Neural crest cell (in vitro differentiated cells): ENCODE results near the gene ARHGAP15. TPM values are rescaled to one million over a fixed set of nuclear protein-coding genes. Genes with fewer than 3 reads are reported as not detected.

Experiments
- DNase-seq: peaks from one replicate; pipeline ENCODE4 v3.0.0; 2021; ENCODE audit warnings: low read depth, mixed read lengths, low spot score
- H3K27ac Mint-ChIP-seq: one replicate; pipeline ENCODE4 v1.8.0; 2021; ENCODE audit warnings: mild to moderate bottlenecking, mixed read lengths; ENCODE audit not compliant: unreplicated experiment
- H3K27me3 Mint-ChIP-seq: 2 replicates; pipeline ENCODE4 v1.8.0; 2021; ENCODE audit warnings: low read depth, mild to moderate bottlenecking, mixed read lengths
- H3K36me3 Mint-ChIP-seq: 2 replicates; pipeline ENCODE4 v1.8.0; 2021; ENCODE audit warnings: low read depth, mild to moderate bottlenecking, mixed read lengths
- H3K4me1 Mint-ChIP-seq: 2 replicates; pipeline ENCODE4 v1.8.0; 2021; ENCODE audit warnings: mixed read lengths
- H3K4me3 Mint-ChIP-seq: one replicate; pipeline ENCODE4 v1.8.0; 2021; ENCODE audit warnings: mild to moderate bottlenecking, mixed read lengths
- H3K9me3 Mint-ChIP-seq: 2 replicates; pipeline ENCODE4 v1.8.0; 2021; ENCODE audit warnings: mixed read lengths
- total RNA-seq: library from RNA; stranded (reverse); gene quantifications from 2 replicates; pipeline ENCODE4 v1.2.1, GENCODE V29; 2021
- TF ChIP-seq, protein P1 (sequence below): fragments of 200-600 bp; sonication (generic); conservative IDR thresholded peaks from 2 replicates; pipeline ENCODE4 v1.5.0; 2021; ENCODE audit warnings: antibody characterized with exemption, mild to moderate bottlenecking

ARHGAP15 gene
- total RNA-seq, 1 donor from 2014 or later = 2.8 TPM

DNA sequence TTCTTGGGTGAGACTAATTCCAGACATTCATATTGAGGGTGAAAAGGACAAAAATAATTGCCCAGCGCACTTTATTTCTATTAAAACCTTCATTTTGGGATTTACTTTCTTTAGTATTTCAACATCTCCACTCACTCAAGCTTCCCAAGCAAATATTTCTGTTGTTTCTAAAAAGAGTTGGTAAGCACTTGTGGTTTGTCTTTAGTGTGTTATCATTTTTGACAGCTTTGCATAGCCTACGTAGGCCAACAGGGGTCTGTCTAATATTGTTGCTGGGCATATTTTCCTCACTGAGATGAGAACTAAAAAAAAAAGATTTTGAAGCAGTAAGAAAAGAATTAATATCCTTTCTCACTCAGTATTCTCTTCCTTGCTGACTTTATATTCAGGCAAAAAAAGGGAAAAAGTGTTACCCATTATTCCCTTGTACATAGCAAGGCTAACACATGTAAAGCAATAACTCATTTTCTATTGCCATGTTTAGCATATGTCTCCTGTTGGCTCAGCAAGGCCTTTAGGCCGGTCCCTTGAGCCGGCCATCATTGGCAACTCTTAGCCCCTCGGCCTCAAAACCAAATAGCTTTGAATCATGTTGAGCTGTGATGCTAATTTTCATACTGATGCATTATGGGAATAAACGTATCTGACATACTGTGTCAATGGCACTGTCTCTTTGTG lies 494.2 kb downstream of the ARHGAP15 start:
- no peak overlapping the region for H3K27ac Mint-ChIP-seq
- peaks cover 15% of the 10 kb centered on the region for H3K9me3 Mint-ChIP-seq
- H3K4me3 Mint-ChIP-seq = no peak overlapping the region
- H3K4me1 Mint-ChIP-seq = peaks cover 29% of the 10 kb centered on the region
- no peak for DNase-seq
- peaks cover 8% of the 10 kb centered on the region for H3K36me3 Mint-ChIP-seq
- TF ChIP-seq, protein P1, sequence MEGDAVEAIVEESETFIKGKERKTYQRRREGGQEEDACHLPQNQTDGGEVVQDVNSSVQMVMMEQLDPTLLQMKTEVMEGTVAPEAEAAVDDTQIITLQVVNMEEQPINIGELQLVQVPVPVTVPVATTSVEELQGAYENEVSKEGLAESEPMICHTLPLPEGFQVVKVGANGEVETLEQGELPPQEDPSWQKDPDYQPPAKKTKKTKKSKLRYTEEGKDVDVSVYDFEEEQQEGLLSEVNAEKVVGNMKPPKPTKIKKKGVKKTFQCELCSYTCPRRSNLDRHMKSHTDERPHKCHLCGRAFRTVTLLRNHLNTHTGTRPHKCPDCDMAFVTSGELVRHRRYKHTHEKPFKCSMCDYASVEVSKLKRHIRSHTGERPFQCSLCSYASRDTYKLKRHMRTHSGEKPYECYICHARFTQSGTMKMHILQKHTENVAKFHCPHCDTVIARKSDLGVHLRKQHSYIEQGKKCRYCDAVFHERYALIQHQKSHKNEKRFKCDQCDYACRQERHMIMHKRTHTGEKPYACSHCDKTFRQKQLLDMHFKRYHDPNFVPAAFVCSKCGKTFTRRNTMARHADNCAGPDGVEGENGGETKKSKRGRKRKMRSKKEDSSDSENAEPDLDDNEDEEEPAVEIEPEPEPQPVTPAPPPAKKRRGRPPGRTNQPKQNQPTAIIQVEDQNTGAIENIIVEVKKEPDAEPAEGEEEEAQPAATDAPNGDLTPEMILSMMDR = peak; percentile 23
- H3K27me3 Mint-ChIP-seq = no peaks in the 10 kb centered on the region

DNA sequence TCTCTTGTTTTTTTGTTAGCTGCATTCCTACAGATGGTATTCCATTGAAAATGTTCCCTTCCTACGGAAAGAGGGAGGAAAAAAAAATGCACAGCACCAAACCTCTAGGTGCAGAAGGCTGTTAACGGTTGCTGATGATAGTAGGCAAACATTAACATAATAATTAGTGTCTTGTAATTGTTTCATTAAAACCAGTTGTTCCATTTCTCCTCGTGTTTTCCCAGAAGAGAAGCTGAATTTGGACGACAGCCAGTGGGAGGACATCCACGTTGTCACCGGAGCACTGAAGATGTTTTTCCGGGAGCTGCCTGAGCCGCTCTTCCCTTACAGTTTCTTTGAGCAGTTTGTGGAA lies 494.7 kb downstream of the ARHGAP15 start:
- Mint-ChIP-seq H3K27ac (no peak overlapping the region), H3K9me3 (peaks cover 17% of the 10 kb centered on the region), H3K4me1 (peaks cover 29% of the 10 kb centered on the region)

DNA sequence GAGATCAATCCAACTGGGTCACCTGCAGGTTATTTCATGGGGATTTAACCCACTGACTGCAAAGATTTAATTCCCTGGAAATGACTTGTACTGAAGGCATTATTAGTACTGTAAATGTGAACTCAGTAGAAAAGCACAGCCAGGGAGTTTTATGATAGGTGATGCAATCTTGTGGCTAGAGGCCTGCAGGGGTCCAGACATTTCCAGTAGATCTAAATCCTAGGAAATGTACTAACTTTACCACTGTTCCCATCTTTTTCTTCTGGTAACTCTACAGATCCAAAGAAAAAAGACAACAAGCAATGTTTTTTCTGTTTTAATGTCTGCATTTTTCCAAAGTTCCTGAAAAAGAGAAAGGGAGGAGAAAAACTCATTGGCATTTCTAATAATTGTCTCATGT lies 500.1 kb downstream of the ARHGAP15 start:
- Mint-ChIP-seq H3K27me3 (no peaks in the 10 kb centered on the region), H3K4me1 (peaks cover 1% of the 10 kb centered on the region), H3K36me3 (peaks cover 10% of the 10 kb centered on the region), H3K4me3 (no peak overlapping the region), H3K9me3 (peaks cover 17% of the 10 kb centered on the region), H3K27ac (no peak overlapping the region)
- TF ChIP-seq, protein P1 = no peak
- no peak for DNase-seq

More for the DNA sequence above, 494.7 kb downstream of the ARHGAP15 start:
- Mint-ChIP-seq H3K27me3 (no peaks in the 10 kb centered on the region), H3K4me3 (no peak overlapping the region), H3K36me3 (peaks cover 10% of the 10 kb centered on the region)
- TF ChIP-seq, protein P1 = no peak
- DNase-seq = no peak

DNA sequence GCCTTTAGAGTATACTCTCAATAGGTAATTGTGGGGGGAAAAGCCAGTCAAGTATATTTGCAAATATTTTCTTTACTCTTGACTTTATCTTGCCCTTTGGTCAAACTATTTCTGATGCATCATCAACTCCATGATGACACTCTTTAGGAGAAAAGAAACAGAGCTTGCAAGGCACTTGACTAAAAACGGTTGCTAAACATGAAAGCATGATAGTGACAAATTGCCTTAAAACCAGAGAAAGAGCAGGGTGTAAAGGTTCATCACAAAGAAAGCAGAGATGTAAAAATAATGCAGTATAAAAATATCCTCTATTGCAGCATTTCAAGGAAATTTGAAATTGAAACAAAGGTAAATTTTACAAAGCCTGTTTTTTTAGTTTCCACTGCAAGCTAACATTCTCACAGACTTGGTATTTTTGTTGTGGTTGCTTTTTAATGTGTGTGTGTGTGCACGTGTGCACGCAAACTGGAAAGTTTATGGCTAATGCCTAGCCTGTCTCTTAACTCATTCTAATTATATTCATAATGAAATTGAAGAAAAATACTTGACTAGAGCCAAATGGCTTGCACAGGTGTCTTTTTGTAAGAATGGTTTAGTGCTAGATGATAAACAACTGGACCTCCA lies 503.6 kb downstream of the ARHGAP15 start:
- Mint-ChIP-seq H3K4me1 (no peaks in the 10 kb centered on the region), H3K27ac (no peak overlapping the region), H3K36me3 (peaks cover 10% of the 10 kb centered on the region), H3K9me3 (peaks cover 11% of the 10 kb centered on the region), H3K27me3 (no peaks in the 10 kb centered on the region), H3K4me3 (no peak overlapping the region)
- DNase-seq = no peak
- TF ChIP-seq, protein P1 = no peak

DNA sequence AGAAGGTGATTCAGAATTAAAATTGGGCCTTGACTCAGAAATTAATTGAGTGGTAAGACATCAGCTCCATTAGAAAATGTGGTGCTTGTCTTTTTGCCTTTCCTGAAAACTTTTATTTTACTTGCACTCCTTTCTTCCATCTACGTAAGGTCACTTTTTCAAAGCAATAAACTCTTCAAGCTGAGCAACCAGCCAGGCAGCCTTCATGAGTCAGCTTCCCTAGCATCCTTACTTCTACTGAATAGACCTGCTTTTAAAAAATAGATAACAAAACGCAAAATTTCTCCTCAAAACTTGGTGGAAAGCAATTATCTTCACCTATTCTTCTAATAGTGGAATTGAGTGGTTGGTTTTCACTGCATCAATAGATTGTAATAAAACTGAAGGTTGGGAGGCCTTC lies 504.2 kb downstream of the ARHGAP15 start:
- Mint-ChIP-seq H3K4me3 (no peak overlapping the region), H3K27ac (no peak overlapping the region), H3K27me3 (no peaks in the 10 kb centered on the region), H3K9me3 (peaks cover 9% of the 10 kb centered on the region), H3K4me1 (no peaks in the 10 kb centered on the region), H3K36me3 (peaks cover 10% of the 10 kb centered on the region)
- DNase-seq = no peak
- TF ChIP-seq, protein P1 = no peak
